ENCODE data around the gene ITGB2.

- TF ChIP-seq POLR2A (IDR thresholded peaks at IDR 0.05): no peak
- TF ChIP-seq CTCF (IDR thresholded peaks at IDR 0.05): no peak
These were observed 53.2 kb downstream of the ITGB2 start for GRCh38 chr21:44867464-44867863.
